ENCODE results near the gene STXBP1. TPM values are rescaled to one million over a fixed set of nuclear protein-coding genes. Genes with fewer than 3 reads are reported as not detected.
"Not testable (repeated sequence)": the region's sequence is repeated elsewhere in the genome, so short reads cannot be mapped to it uniquely, and the experiment has no call there.

STXBP1 gene
- total RNA-seq, 1 donor from 2014 or later, result 12.0 TPM

- Mint-ChIP-seq H3K27ac (no peak overlapping the region), H3K27me3 (ENCODE audit: insufficient read depth, low read depth) (peaks cover 8% of the 10 kb centered on the region), H3K9me3 (no peaks in the 10 kb centered on the region), H3K4me3 (no peak overlapping the region), H3K36me3 (no peaks in the 10 kb centered on the region), H3K4me1 (peaks cover 17% of the 10 kb centered on the region)
- Histone ChIP-seq H3K4me2 (no peak overlapping the region), H3K79me2 (ENCODE audit: low read depth) (peaks cover 49% of the 10 kb centered on the region), H2AFZ (replicated peaks) (no peak overlapping the region), H3K36me3 (no peaks in the 10 kb centered on the region), H3K9me3 (ENCODE audit: low read depth) (no peaks in the 10 kb centered on the region), H3K9ac (no peak overlapping the region), H3K4me1 (peaks cover 15% of the 10 kb centered on the region), H3F3A (ENCODE audit: low read depth) (peaks cover 18% of the 10 kb centered on the region), H4K20me1 (ENCODE audit: low read depth) (peaks cover 44% of the 10 kb centered on the region), H3K4me3 (no peak overlapping the region), H3K27ac (no peak overlapping the region), H3K27me3 (peaks cover 31% of the 10 kb centered on the region)
- no peak for TF ChIP-seq CTCF (IDR thresholded peaks at IDR 0.05)
- TF ChIP-seq EZH2 (IDR thresholded peaks at IDR 0.05), result no peak
- no peak for TF ChIP-seq EZH2phosphoT487 (IDR thresholded peaks at IDR 0.05)
- DNase-seq (ENCODE audit: low spot score), result no peak
Observed at GRCh38 chr9:127614961-127615360, 2.9 kb downstream of the STXBP1 start.

GRCh38 chr9:127621339-127621970 lies 9.4 kb downstream of the STXBP1 start:
- not testable (repeated sequence) for H3K4me2 ChIP-seq; H3F3A ChIP-seq (ENCODE audit: low read depth); H3K4me3 Mint-ChIP-seq; H2AFZ ChIP-seq (replicated peaks); H3K27ac Mint-ChIP-seq; H3K36me3 ChIP-seq; H3K4me3 ChIP-seq; H3K9me3 ChIP-seq (ENCODE audit: low read depth); H3K27me3 Mint-ChIP-seq (ENCODE audit: insufficient read depth, low read depth); DNase-seq (ENCODE audit: low spot score); H3K4me1 ChIP-seq; H3K27me3 ChIP-seq; H3K9ac ChIP-seq; H3K36me3 Mint-ChIP-seq; H3K4me1 Mint-ChIP-seq; H3K9me3 Mint-ChIP-seq; H3K27ac ChIP-seq
- H4K20me1 ChIP-seq (ENCODE audit: low read depth), result peaks cover 34% of the 10 kb centered on the region
- peaks cover 23% of the 10 kb centered on the region for H3K79me2 ChIP-seq (ENCODE audit: low read depth)

GRCh38 chr9:127626752-127627493 lies 14.8 kb downstream of the STXBP1 start:
- Histone ChIP-seq H3K27ac (no peak overlapping the region), H2AFZ (replicated peaks) (no peak overlapping the region), H3K4me2 (no peak overlapping the region), H4K20me1 (ENCODE audit: low read depth) (peaks cover 44% of the 10 kb centered on the region), H3K4me3 (no peak overlapping the region), H3K27me3 (no peaks in the 10 kb centered on the region), H3K9me3 (ENCODE audit: low read depth) (no peaks in the 10 kb centered on the region), H3K36me3 (no peaks in the 10 kb centered on the region), H3F3A (ENCODE audit: low read depth) (no peaks in the 10 kb centered on the region), H3K4me1 (peaks cover 12% of the 10 kb centered on the region), H3K79me2 (ENCODE audit: low read depth) (peaks cover 6% of the 10 kb centered on the region), H3K9ac (no peak overlapping the region)
- peaks cover 3% of the 10 kb centered on the region for H3K36me3 Mint-ChIP-seq
- no peak for DNase-seq (ENCODE audit: low spot score)
- H3K27ac Mint-ChIP-seq, result no peak overlapping the region
- H3K4me1 Mint-ChIP-seq, result peaks cover 10% of the 10 kb centered on the region
- no peaks in the 10 kb centered on the region for H3K27me3 Mint-ChIP-seq (ENCODE audit: insufficient read depth, low read depth)
- H3K4me3 Mint-ChIP-seq, result no peak overlapping the region
- no peak for TF ChIP-seq CTCF (IDR thresholded peaks at IDR 0.05)
- no peak for TF ChIP-seq EZH2 (IDR thresholded peaks at IDR 0.05)
- TF ChIP-seq EZH2phosphoT487 (IDR thresholded peaks at IDR 0.05), result no peak
- H3K9me3 Mint-ChIP-seq, result no peaks in the 10 kb centered on the region

GRCh38 chr9:127627494-127627855 lies 15.4 kb downstream of the STXBP1 start:
- TF ChIP-seq EZH2phosphoT487 (IDR thresholded peaks at IDR 0.05), result no peak
- TF ChIP-seq CTCF (IDR thresholded peaks at IDR 0.05), result no peak
- no peak for TF ChIP-seq EZH2 (IDR thresholded peaks at IDR 0.05)
- Histone ChIP-seq H3K9me3 (ENCODE audit: low read depth) (no peaks in the 10 kb centered on the region), H3K36me3 (no peaks in the 10 kb centered on the region), H3F3A (ENCODE audit: low read depth) (no peaks in the 10 kb centered on the region), H3K4me2 (no peak overlapping the region), H3K4me3 (no peak overlapping the region), H3K9ac (no peak overlapping the region), H3K27ac (no peak overlapping the region), H3K27me3 (no peaks in the 10 kb centered on the region), H2AFZ (replicated peaks) (no peak overlapping the region), H3K4me1 (peaks cover 12% of the 10 kb centered on the region), H3K79me2 (ENCODE audit: low read depth) (peaks cover under 1% of the 10 kb centered on the region), H4K20me1 (ENCODE audit: low read depth) (peaks cover 41% of the 10 kb centered on the region)
- no peak for DNase-seq (ENCODE audit: low spot score)
- Mint-ChIP-seq H3K4me1 (peaks cover 10% of the 10 kb centered on the region), H3K36me3 (peaks cover 3% of the 10 kb centered on the region), H3K27ac (no peak overlapping the region), H3K9me3 (no peaks in the 10 kb centered on the region), H3K27me3 (ENCODE audit: insufficient read depth, low read depth) (no peaks in the 10 kb centered on the region), H3K4me3 (no peak overlapping the region)

All from neural progenitor cell (in vitro differentiated cells).